PC-3 (cell line): Measurements from ENCODE around the gene DROSHA. TPM values are rescaled to one million over a fixed set of nuclear protein-coding genes. Genes with fewer than 3 reads are reported as not detected.

Experiments
- ATAC-seq: fragments of 200-7000 bp; cut with Tn5 transposase; 2 replicates; pipeline ENCODE4 v1.9.1; 2020; ENCODE audit warnings: mild to moderate bottlenecking, moderate library complexity
- BruUV-seq: library from RNA; stranded (reverse); fragments of 400-500 nt; replicated peaks from 2 replicates; lab custom pipeline; 2021; lab: Mats Ljungman, UMichigan
- CTCF ChIA-PET: fragments of 300-600 bp; sonication (Branson Sonifier 250); formaldehyde crosslinking; loops from one replicate; lab custom pipeline; 2022; ENCODE audit warnings: antibody characterized with exemption; lab: Charles Lee
- POLR2A ChIA-PET: fragments of 300-600 bp; sonication (Branson Sonifier 250); formaldehyde crosslinking; loops from one replicate; lab custom pipeline; 2022; ENCODE audit warnings: antibody characterized with exemption; ENCODE audit not compliant: unreplicated experiment; lab: Charles Lee
- DNase-seq: peaks from one replicate; pipeline ENCODE4 v3.0.0-alpha.2; 2015
- H2AFZ ChIP-seq: fragments of 300-600 bp; sonication (generic); 2 replicates; pipeline ENCODE4 v1.6.0; 2016; ENCODE audit warnings: antibody characterized with exemption, low read length
- H3F3A ChIP-seq: fragments of 300-600 bp; sonication (generic); one replicate; pipeline ENCODE4 v1.6.0; 2017; ENCODE audit warnings: antibody characterized with exemption, low read length, control low read depth, mild to moderate bottlenecking; ENCODE audit not compliant: unreplicated experiment
- H3K27ac ChIP-seq: fragments of 300-600 bp; sonication (generic); 2 replicates; pipeline ENCODE4 v1.5.1; 2016; ENCODE audit warnings: mild to moderate bottlenecking, low read length
- H3K27me3 ChIP-seq: fragments of 300-600 bp; sonication (generic); 2 replicates; pipeline ENCODE4 v1.6.1; 2016; ENCODE audit warnings: low read length, mixed read lengths
- H3K36me3 ChIP-seq: fragments of 300-600 bp; sonication (generic); 2 replicates; pipeline ENCODE4 v1.6.1; 2016; ENCODE audit warnings: low read depth, mixed run types, low read length, mixed read lengths
- H3K4me1 ChIP-seq: fragments of 300-600 bp; sonication (generic); 2 replicates; pipeline ENCODE4 v1.5.1; 2016; ENCODE audit warnings: low read length; ENCODE audit not compliant: insufficient read depth
- H3K4me2 ChIP-seq: fragments of 300-600 bp; sonication (generic); 2 replicates; pipeline ENCODE4 v1.6.0; 2016; ENCODE audit warnings: low read length
- H3K4me3 ChIP-seq: fragments of 300-600 bp; sonication (generic); 2 replicates; pipeline ENCODE4 v1.5.1; 2016; ENCODE audit warnings: mild to moderate bottlenecking, low read length, mixed read lengths
- H3K79me2 ChIP-seq: fragments of 300-600 bp; sonication (generic); 2 replicates; pipeline ENCODE4 v1.6.1; 2017; ENCODE audit warnings: low read length, mixed read lengths
- H3K9ac ChIP-seq: fragments of 300-600 bp; sonication (generic); 2 replicates; pipeline ENCODE4 v1.6.0; 2016; ENCODE audit warnings: mild to moderate bottlenecking, low read length
- H3K9me2 ChIP-seq: fragments of 300-600 bp; sonication (generic); replicated peaks from 2 replicates; pipeline ENCODE4 v1.6.1; 2016; ENCODE audit warnings: mixed run types, low read length, mixed read lengths
- H3K9me3 ChIP-seq: fragments of 300-600 bp; sonication (generic); 2 replicates; pipeline ENCODE4 v1.6.1; 2016; ENCODE audit warnings: low read length, mixed read lengths
- H4K20me1 ChIP-seq: fragments of 300-600 bp; sonication (generic); 2 replicates; pipeline ENCODE4 v1.6.1; 2016; ENCODE audit warnings: low read length, mixed read lengths
- CTCF ChIP-seq: fragments of 300-600 bp; sonication (generic); conservative IDR thresholded peaks from 2 replicates; pipeline ENCODE4 v1.5.1; 2017; ENCODE audit warnings: antibody characterized with exemption, low read depth, mild to moderate bottlenecking, low read length
- EZH2 ChIP-seq: fragments of 300-600 bp; sonication (generic); IDR thresholded peaks from one replicate; pipeline ENCODE4 v1.6.1; 2017; ENCODE audit warnings: antibody characterized with exemption, mild to moderate bottlenecking, low read length; ENCODE audit not compliant: unreplicated experiment
- EZH2phosphoT487 ChIP-seq: fragments of 300-600 bp; sonication (generic); IDR thresholded peaks from 2 replicates; pipeline ENCODE4 v1.6.1; 2018; ENCODE audit warnings: mild to moderate bottlenecking, antibody characterized with exemption, low read length, borderline replicate concordance
- intact Hi-C: fragments of 100-400 bp; cut with micrococcal nuclease; formaldehyde crosslinking; loops from 2 replicates; pipeline ENCODE4 v1.9.0; 2023
- total RNA-seq: library from RNA; depleted of rRNA; stranded (reverse); fragments of >200 nt; gene quantifications from 2 replicates; pipeline ENCODE4 v1.2.3, GENCODE V29; 2014

Gene DROSHA
- total RNA-seq, 1 experiment from 2014 or later = 60.7 TPM

GRCh38 chr5:31469886-31470285, 62.0 kb downstream of the DROSHA start:
- ChIA-PET CTCF (no interaction called here), POLR2A (no interaction called here)
- H3K4me2 ChIP-seq = no peak overlapping the region
- DNase-seq (no peak), ATAC-seq (no peak)
- no peak overlapping the region for H3K27ac ChIP-seq
- H3F3A ChIP-seq = no peaks in the 10 kb centered on the region
- no peaks in the 10 kb centered on the region for H4K20me1 ChIP-seq
- H3K36me3 ChIP-seq = peaks cover 23% of the 10 kb centered on the region
- H3K9ac ChIP-seq = no peak overlapping the region
- no peaks in the 10 kb centered on the region for H3K27me3 ChIP-seq
- BruUV-seq = no TSS peak
- no peak overlapping the region for H2AFZ ChIP-seq
- H3K4me1 ChIP-seq = no peaks in the 10 kb centered on the region
- TF ChIP-seq CTCF (no peak), EZH2phosphoT487 (no peak), EZH2 (no peak)
- intact Hi-C loops = no loop called here
- H3K4me3 ChIP-seq = no peak overlapping the region
- no peaks in the 10 kb centered on the region for H3K9me3 ChIP-seq
- no peaks in the 10 kb centered on the region for H3K9me2 ChIP-seq
- H3K79me2 ChIP-seq = no peaks in the 10 kb centered on the region

DNA sequence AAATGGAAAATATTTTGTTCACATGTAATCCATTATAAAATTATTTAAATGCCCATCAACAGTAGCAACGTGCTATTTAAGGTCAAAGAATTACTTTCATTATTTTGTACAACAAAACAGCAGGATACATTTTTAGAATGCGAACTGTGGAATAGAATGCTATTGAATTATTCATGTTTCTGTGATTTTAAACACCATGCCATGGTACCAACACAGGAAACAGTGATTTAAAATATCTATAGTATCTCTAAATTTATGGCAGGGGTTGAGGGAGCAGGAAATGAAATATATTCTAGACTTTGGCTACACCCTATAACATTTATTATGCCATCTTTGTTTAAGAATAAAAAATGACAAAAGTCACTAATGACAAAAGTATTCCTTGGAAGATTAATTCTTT, 62.4 kb downstream of the DROSHA start:
- ATAC-seq = no peak
- Histone ChIP-seq H2AFZ (no peak overlapping the region), H3K36me3 (peaks cover 26% of the 10 kb centered on the region), H3F3A (no peaks in the 10 kb centered on the region), H3K9me2 (no peaks in the 10 kb centered on the region), H3K27me3 (no peaks in the 10 kb centered on the region), H3K9ac (no peak overlapping the region), H3K79me2 (no peaks in the 10 kb centered on the region), H3K4me1 (no peaks in the 10 kb centered on the region), H3K4me2 (no peak overlapping the region), H3K9me3 (no peaks in the 10 kb centered on the region), H3K4me3 (no peak overlapping the region), H4K20me1 (no peaks in the 10 kb centered on the region), H3K27ac (no peak overlapping the region)
- CTCF ChIA-PET = no interaction called here
- intact Hi-C loops = no loop called here
- POLR2A ChIA-PET = no interaction called here
- BruUV-seq = no TSS peak
- no peak for DNase-seq
- TF ChIP-seq CTCF (no peak), EZH2phosphoT487 (no peak), EZH2 (no peak)

GRCh38 chr5:31465291-31465690, 66.6 kb downstream of the DROSHA start:
- no peak for ATAC-seq
- Histone ChIP-seq H3K4me3 (no peak overlapping the region), H3K4me2 (no peak overlapping the region), H3K27ac (no peak overlapping the region), H3K4me1 (no peaks in the 10 kb centered on the region), H3K79me2 (no peaks in the 10 kb centered on the region), H3K36me3 (peaks cover 53% of the 10 kb centered on the region), H3F3A (no peaks in the 10 kb centered on the region), H3K9me3 (no peaks in the 10 kb centered on the region), H3K27me3 (no peaks in the 10 kb centered on the region), H3K9me2 (no peaks in the 10 kb centered on the region), H2AFZ (no peak overlapping the region), H4K20me1 (no peaks in the 10 kb centered on the region), H3K9ac (no peak overlapping the region)
- TF ChIP-seq CTCF (no peak), EZH2 (no peak)
- DNase-seq = no peak
- BruUV-seq = no TSS peak
- intact Hi-C loops = no loop called here
- ChIA-PET CTCF (no interaction called here), POLR2A (no interaction called here)
